HG03064 (cell line): ENCODE results near the gene GULP1.
"Not testable (repeated sequence)": the region's sequence is repeated elsewhere in the genome, so short reads cannot be mapped to it uniquely, and the experiment has no call there.

Source experiments
- ATAC-seq: cut with Tn5 transposase; IDR thresholded peaks from one replicate; pipeline ENCODE4 v1.9.1; 2021; ENCODE audit warnings: low read depth; ENCODE audit not compliant: unreplicated experiment

GULP1 gene

GRCh38 chr2:188582211-188582610 is 290.5 kb downstream of the GULP1 start:
- ATAC-seq = no peak

DNA sequence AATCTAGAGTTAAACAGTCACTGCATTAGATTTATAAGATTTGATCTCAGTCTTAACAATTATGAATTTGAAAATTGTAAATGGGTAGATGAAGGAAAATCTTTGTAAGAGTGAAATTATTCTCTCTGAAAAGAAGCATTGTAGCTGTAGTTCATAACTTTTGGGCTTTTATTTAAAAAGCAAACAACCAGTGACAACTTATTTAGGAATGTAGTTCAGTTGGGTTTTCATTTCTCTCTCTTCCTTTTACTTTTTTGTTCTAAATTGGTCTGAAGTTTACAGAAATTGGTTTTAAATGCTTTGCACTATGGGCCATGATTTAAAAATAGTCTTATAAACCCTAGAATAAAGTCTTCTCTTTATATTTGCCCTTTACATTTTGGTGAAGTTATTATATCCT is 296.6 kb downstream of the GULP1 start:
- no peak for ATAC-seq

GRCh38 chr2:188596054-188596453 is 304.4 kb downstream of the GULP1 start:
- no peak for ATAC-seq

- ATAC-seq = no peak
Measured at GRCh38 chr2:188598551-188598950, 306.9 kb downstream of the GULP1 start.

DNA sequence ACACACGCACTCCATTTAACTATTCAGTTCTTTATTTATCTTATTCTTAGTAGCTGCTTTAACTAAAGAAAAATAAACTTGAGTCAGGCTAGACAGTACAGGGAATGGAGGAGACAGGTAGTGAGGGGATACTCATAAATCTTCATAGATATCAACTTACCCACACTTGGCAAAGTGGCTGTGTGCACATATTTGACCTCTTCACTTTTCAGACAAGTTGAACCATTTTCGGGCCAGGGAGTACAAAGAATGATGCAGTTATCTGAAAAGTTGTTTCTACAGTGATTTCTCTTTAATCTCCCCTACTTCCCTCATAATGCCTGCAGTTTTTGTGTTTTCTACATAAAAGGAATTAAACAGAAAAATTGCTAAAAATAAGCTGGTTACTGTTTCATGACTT is 307.5 kb downstream of the GULP1 start:
- no peak for ATAC-seq

- no peak for ATAC-seq
Measured at GRCh38 chr2:188600536-188601210, 309.0 kb downstream of the GULP1 start.

DNA sequence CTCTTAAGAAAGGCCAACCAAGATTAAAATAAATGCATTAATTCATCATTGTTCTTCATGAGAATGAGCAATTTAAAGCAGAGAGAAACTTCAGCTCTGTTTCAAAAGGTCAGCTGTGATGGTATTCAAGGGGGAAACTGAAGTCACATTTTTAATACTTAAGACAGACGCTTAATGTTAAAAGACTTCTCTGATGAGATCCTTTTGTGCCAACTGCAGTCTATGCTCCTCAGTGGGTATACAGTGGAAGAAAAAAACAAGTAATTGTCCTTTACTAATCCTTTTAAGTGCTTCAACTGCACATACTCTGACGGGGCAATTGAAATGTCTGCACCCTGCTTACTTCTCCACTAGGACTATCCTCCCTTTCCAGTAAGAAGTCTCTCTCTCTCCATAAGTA is 309.7 kb downstream of the GULP1 start:
- no peak for ATAC-seq

DNA sequence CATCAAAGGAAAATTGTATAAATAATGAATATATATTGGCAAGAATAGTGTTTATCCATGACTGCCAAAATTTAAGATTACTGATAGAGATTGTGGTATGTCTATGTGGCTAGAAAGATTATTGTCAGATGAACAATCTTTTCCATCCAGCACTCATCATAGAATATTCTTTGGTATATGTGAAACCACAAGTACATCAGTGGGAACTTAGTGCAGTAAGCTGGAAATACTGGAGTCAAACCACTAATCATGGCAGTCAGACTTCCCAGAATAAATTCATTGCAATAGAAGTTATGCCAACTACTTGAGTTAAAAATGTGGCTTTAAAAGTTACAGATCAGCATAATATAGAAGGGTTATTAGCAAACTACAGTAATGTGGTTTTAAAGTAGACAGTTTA is 310.3 kb downstream of the GULP1 start:
- no peak for ATAC-seq

- no peak for ATAC-seq
Measured at GRCh38 chr2:188604579-188604978, 312.9 kb downstream of the GULP1 start.

DNA sequence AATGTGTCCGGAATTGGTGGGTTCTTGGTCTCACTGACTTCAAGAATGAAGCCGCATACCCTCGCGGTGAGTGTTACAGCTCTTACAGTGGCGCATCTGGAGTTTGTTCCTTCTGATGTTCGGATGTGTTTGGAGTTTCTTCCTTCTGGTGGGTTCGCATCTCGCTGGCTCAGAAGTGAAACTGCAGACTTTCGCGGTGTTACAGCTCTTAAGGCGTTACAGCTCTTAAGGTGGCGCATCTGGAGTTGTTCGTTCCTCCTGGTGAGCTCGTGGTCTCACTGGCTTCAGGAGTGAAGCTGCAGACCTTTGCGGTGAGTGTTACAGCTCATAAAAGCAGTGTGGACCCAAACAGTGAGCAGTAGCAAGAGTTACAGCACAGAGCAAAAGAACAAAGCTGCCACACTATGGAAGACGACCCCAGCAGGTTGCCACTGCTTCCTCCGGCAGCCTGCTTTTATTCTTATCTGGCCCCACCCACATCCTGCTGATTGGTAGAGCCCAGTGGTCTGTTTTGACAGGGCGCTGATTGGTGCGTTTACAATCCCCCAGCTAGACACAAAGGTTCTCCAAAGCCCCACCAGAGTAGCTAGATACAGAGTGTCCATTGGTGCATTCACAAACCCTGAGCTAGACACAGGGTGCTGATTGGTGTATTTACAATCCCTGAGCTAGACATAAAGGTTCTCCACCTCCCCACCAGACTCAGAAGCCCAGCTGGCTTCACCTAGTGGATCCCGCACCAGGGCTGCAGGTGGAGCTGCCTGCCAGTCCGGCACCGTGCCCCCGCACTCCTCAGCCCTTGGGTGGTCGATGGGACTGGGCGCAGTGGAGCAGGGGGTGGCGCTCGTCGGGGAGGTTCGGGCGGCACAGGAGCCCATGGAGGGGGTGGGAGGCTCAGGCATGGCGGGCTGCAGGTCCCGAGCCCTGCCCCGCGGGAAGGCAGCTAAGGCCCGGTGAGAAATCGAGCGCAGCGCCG is 314.2 kb downstream of the GULP1 start:
- ATAC-seq = not testable (repeated sequence)

- not testable (repeated sequence) for ATAC-seq
Measured at GRCh38 chr2:188606596-188606995, 314.9 kb downstream of the GULP1 start.

- no peak for ATAC-seq
Measured at GRCh38 chr2:188607501-188607900, 315.8 kb downstream of the GULP1 start.

DNA sequence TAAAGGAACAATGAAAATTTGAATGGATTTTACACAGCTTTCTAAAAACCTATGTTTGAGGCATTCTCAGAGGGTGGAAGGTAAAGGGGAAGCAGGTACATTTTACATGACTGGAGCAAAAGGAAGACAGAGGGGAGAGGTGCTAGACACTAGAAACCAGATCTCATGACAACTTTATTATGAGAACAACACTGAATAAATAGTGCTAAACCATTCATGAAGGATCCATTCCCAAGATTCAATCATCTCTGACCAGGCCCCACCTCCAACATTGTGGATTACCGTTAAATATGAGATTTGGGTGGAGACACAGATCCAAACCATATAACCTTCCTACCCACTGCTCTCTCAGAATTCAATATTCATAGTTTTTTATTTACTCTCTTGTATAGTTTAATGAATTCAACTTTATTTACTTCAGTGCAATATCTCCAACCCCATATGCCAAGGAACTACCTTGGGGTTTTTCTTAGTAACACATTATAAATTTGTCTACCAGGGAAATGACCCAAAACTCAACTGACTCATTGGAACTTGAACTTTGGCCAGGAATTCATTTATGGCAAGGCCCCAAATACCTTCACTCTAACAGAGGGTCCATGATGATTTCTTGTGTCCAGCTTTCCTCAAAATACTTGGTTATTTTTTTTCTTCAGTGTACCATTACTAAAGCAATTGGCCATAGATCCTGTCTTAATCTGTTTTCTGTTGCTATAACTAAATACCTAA is 317.8 kb downstream of the GULP1 start:
- ATAC-seq = no peak

DNA sequence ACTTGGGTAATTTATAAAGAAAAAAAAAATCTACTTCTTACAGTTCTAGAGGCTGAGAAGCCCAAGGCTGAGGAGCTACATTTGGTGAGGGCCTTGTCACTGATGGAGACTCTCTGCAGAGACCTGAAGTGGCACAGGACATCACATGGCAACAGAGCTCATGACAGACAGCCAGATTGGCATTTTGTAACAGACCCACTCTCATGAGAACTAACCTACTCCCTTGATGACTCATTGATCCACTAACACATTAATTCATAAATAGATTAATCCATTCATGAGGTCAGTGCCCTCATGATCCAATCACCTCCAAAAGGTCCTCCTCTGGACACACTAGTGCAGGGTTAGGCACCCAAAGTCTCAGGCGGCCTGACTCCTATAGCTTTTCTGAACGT is 318.4 kb downstream of the GULP1 start:
- ATAC-seq = no peak

DNA sequence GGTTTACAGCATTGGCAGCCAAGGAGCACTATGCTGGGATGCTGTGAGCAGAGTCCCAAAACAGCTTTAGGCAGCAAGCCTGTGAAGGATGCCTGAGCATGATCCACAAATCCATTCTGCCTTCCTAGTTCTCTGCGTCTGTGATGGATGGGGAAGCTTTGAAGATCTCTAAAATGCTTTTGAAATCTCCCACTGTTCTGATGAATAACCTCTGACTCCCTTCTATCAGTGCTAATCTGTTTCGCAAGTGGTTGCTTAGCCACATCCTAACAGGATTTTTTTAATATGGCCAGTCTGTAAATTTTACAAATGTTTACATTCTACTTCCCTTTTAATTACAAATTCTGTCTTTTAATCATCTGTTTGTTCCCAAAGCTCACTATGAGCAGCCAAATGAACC is 319.2 kb downstream of the GULP1 start:
- no peak for ATAC-seq

- no peak for ATAC-seq
Measured at GRCh38 chr2:188619146-188619545, 327.5 kb downstream of the GULP1 start.

- no peak for ATAC-seq
Measured at GRCh38 chr2:188620916-188621315, 329.2 kb downstream of the GULP1 start.

DNA sequence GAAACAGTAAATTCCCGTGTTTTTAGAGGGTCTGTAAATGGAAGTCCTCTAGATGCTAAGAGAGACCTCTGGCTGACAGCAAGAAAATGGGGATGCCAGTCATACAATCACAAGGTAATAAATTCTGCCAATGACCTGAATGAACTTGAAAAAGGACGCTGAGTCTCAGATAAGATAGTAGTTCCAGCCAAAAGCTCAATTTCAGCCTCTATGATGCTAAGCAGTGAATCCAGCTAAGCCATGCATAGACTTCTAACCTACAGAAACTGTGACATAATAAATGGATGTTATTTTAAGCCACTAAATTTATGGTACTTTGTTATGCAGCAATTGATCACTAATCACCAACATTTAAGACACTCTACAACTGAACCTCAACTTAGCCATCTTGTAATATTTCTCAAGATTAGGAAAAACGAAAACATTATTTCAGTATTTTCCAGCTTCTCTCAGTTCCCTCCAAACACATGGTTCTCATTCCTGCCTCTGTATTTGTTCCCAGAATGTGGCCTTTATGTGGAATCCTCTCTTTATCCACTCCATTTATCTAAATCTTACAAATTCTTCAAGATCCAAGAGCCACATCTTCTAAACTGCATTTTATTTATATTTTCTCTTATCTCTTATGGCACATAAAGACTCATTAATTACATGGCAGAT is 331.1 kb downstream of the GULP1 start:
- ATAC-seq = no peak

DNA sequence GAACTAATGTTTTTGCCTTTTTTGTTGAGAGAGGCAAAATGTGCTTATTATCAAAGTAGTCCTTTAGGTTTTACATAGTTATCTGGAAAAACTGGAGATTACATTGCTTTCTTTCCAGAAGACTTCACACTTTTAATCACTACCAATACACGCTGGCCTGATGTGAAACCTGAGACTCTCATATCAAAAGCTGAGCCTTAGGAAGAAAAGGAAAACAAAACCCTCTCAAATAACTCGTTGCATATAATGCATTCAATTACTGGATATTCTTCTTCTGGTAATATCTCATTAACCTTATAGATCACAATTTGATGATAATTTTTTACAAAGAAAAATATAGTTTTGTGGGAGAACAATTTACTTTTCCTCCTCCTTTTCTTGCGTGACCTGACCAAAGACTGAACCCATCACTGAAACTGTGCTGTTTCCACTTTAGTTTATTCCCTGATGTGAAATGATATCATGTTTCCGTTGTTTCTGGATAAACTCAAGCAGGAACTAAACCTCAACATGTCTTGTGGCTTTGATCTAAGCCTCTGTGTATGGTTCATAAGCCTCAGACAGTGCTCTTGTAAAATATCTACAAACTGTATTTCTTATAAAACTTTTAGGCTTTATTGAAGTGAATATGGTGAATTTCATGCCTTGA is 332.4 kb downstream of the GULP1 start:
- ATAC-seq = no peak

DNA sequence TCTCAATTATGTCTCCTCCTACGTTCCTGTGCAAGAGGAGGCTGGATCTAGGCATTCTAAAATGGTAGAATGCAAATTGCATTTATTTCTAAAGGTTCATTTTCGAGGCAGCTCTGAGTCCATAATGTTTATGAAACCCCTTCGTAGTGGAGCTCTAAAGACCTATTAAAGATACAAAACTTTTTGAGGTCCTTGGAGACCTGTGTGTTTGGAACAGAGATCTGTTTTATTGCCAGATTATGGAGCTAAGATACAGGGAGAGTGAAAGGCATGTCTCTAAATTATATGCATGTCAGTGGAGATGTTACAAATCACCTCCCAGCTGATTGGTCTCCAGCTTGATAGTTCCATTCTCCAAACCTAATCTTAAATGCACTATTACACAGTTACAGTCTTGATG is 335.8 kb downstream of the GULP1 start:
- ATAC-seq = no peak
